Heart right ventricle (tissue), 16 donors: ENCODE measurements around the gene RBM43. TPM values are rescaled to one million over a fixed set of nuclear protein-coding genes. Genes with fewer than 3 reads are reported as not detected.

Source experiments
- ATAC-seq, 8 donors: fragments of 200-7000 bp; cut with Tn5 transposase; one replicate each; pipeline ENCODE4 v1.9.1; 2020; ENCODE audit warnings: mild to moderate bottlenecking in 8 of 8, moderate library complexity in 8 of 8, moderate number of reproducible peaks in 1 of 8
- DNase-seq, 2 donors: peaks; one replicate each; pipeline ENCODE4 v3.0.0-alpha.2; 2020
- H3K27ac ChIP-seq, 10 donors: fragments of 200-600 bp; sonication (generic) in 2 of 10; one replicate each; pipeline versions ENCODE4 v1.5.0 to v1.8.0; 2020 to 2022; ENCODE audit warnings: mild to moderate bottlenecking in 3 of 10
- H3K27me3 ChIP-seq, 7 donors: fragments of 200-600 bp; one replicate each; pipeline ENCODE4 v1.8.0; 2021 to 2022; ENCODE audit warnings: mild to moderate bottlenecking in 2 of 7
- H3K36me3 ChIP-seq, 9 donors: fragments of 200-600 bp; sonication (generic) in 1 of 9; one replicate each; pipeline versions ENCODE4 v1.5.0 to v1.8.0; 2020 to 2022; ENCODE audit warnings: mild to moderate bottlenecking in 2 of 9
- H3K4me1 ChIP-seq, 9 donors: fragments of 200-600 bp; sonication (generic) in 1 of 9; one replicate each; pipeline versions ENCODE4 v1.5.0 to v1.8.0; 2020 to 2022; ENCODE audit warnings: mild to moderate bottlenecking in 4 of 9
- H3K4me3 ChIP-seq, 10 donors: fragments of 200-600 bp; sonication (generic) in 2 of 10; one replicate each; pipeline versions ENCODE4 v1.5.0 to v1.8.0; 2020 to 2022; ENCODE audit warnings: mild to moderate bottlenecking in 7 of 10, moderate library complexity in 2 of 10
- H3K9me3 ChIP-seq, 11 donors: fragments of 200-600 bp in 10 of 11; sonication (generic) in 2 of 11; one replicate each; pipeline versions ENCODE4 v1.5.0 to v1.8.0; 2013 to 2022; ENCODE audit warnings: mild to moderate bottlenecking in 2 of 11, control low read depth in 1 of 11, moderate library complexity in 1 of 11
- CTCF ChIP-seq, 9 donors: fragments of 200-600 bp; sonication (generic) in 2 of 9; IDR thresholded peaks; one replicate each; pipeline versions ENCODE4 v1.5.0 to v1.8.0; 2021 to 2022; ENCODE audit warnings: antibody characterized with exemption in 9 of 9, mild to moderate bottlenecking in 5 of 9, moderate library complexity in 1 of 9
- WGBS, 2 donors: extraction: QIAGEN DNeasy Blood & Tissue Kit; methylation state at CpG; one replicate each; pipeline ENCODE4 v1.1.7; 2013; ENCODE audit warnings: inconsistent platforms in 1 of 2; 5-methylcytosine and 5-hydroxymethylcytosine counted together
- intact Hi-C, 10 donors: fragments of 100-400 bp; cut with DNase I; formaldehyde crosslinking; loops; one replicate each; pipeline versions ENCODE4 v1.11.1 to v1.14.2; 2022
- polyA plus RNA-seq, 2 donors: library from polyadenylated mRNA; stranded (reverse); fragments of 200-250 nt; gene quantifications; one replicate each; pipeline ENCODE4 v1.2.3, GENCODE V29; 2013
- total RNA-seq, 10 donors: library from RNA; stranded (reverse); fragmentation: NEBNext Ultra II Directional in 3 of 10; extraction: Animal tissue kit (Norgen Biotek cat#: 25700) in 3 of 10; gene quantifications; one replicate each; pipeline versions ENCODE4 v1.2.1 to v1.2.4, GENCODE V29; 2021 to 2023
- donor health status: Arrhythmogenic right ventricular cardiomyopathy.
- donor health status: ischemic (EF 13 %, LVEDD 7.1; RV severe dilation, severe dysfunction).
- donor health status: healthy with polysubstance abuse.
- donor health status: DM: no; HTN: yes; CAD: no.
- donor health status: DM: no; HTN: no; CAD: no.
- donor health status: ischemic (EF 25% LVEDD 6.9; RV normal size, moderate dysfunction).
- donor health status: ischemic (EF 25% LVEDD 5.7; RV mildly dilated, moderate dysfunction).
- donor health status: healthy.
- donor health status: DM: yes; HTN: yes; CAD: no.
- donor health status: Ischemic cardiomyopathy.
- donor health status: ischemic (EF 35%, LVEDD 5.7; RV mildly dilated, moderate dysfunction).
- donor health status: nonischemic (EF 11% LVEDD 7.7; RV severe dilation, severe dysfunction).
- donor health status: DM: yes; HTN: yes; CAD: no.
- donor health status: PGD.
- donor health status: ischemic (EF 29% LVEDD 5.4; RV normal size, mild dysfunction).
- donor health status: nonischemic (EF 23%, LVEDD 6.1; RV moderate dilation, normal function).

The RBM43 gene
- total and polyA plus RNA-seq, 12 donors = 0.96 to 2.9 (median 1.6) TPM

GRCh38 chr2:151252646-151253045, 9.0 kb downstream of the RBM43 start:
- H3K27me3 ChIP-seq = no peaks in the 10 kb centered on the region
- DNase-seq = no peak
- peaks cover 0 to 4% (median 0%) of the 10 kb centered on the region in 9 donors for H3K4me1 ChIP-seq
- H3K9me3 ChIP-seq = peaks cover 5 to 27% (median 22%) of the 10 kb centered on the region in 11 donors
- no peak overlapping the region for H3K4me3 ChIP-seq
- intact Hi-C loops = no loop called here
- WGBS, 2 donors = 95 to 98% methylated on average over 1 of the region's 1 CpG
- ATAC-seq = no peak
- H3K36me3 ChIP-seq = peaks cover 0 to 75% (median 30%) of the 10 kb centered on the region in 9 donors
- H3K27ac ChIP-seq = no peak overlapping the region
- no peak for TF ChIP-seq CTCF (IDR thresholded peaks at IDR 0.05)

GRCh38 chr2:151251012-151251411, 10.7 kb downstream of the RBM43 start:
- WGBS, 2 donors = 91 to 96% methylated on average over 1 of the region's 1 CpG
- no peak for ATAC-seq
- Histone ChIP-seq H3K27me3 (no peaks in the 10 kb centered on the region), H3K4me3 (no peak overlapping the region), H3K27ac (no peak overlapping the region), H3K4me1 (no peaks in the 10 kb centered on the region), H3K9me3 (peaks cover 5 to 41% (median 30%) of the 10 kb centered on the region in 11 donors), H3K36me3 (peaks cover 0 to 76% (median 30%) of the 10 kb centered on the region in 9 donors)
- DNase-seq = no peak
- no peak for TF ChIP-seq CTCF (IDR thresholded peaks at IDR 0.05)
- intact Hi-C loops = no loop called here

- DNase-seq (no peak), ATAC-seq (no peak)
- Histone ChIP-seq H3K27ac (no peak overlapping the region), H3K36me3 (peaks cover 0 to 49% (median 28%) of the 10 kb centered on the region in 9 donors), H3K9me3 (peaks cover 5 to 47% (median 30%) of the 10 kb centered on the region in 11 donors), H3K4me3 (no peak overlapping the region), H3K27me3 (no peaks in the 10 kb centered on the region), H3K4me1 (no peaks in the 10 kb centered on the region)
- intact Hi-C loops = no loop called here
- no peak for TF ChIP-seq CTCF (IDR thresholded peaks at IDR 0.05)
Measured at GRCh38 chr2:151247432-151247831, 14.2 kb downstream of the RBM43 start.

- WGBS, 2 donors = 91% methylated on average over 1 of the region's 1 CpG
- Histone ChIP-seq H3K27me3 (no peaks in the 10 kb centered on the region), H3K9me3 (peaks cover 5 to 47% (median 30%) of the 10 kb centered on the region in 11 donors), H3K4me1 (no peaks in the 10 kb centered on the region), H3K4me3 (no peak overlapping the region), H3K36me3 (peaks cover 0 to 36% (median 23%) of the 10 kb centered on the region in 9 donors), H3K27ac (no peak overlapping the region)
- TF ChIP-seq CTCF (IDR thresholded peaks at IDR 0.05) = no peak
- intact Hi-C loops = no loop called here
- ATAC-seq (no peak), DNase-seq (no peak)
Measured at GRCh38 chr2:151246152-151246551, 15.5 kb downstream of the RBM43 start.
